Stomach (tissue), 4 donors: Measurements from ENCODE around the gene DEFB128.

Experiments
- CTCF ChIP-seq, 7 experiments: fragments of 450-650 bp in 4 of 7; fragments of 200-600 bp in 3 of 7; sonication (generic) in 3 of 7; IDR thresholded peaks; one replicate each; pipeline ENCODE4 v1.5.1; 2016 to 2019; ENCODE audit warnings: antibody characterized with exemption in 7 of 7, control low read depth in 2 of 7, mild to moderate bottlenecking in 1 of 7
- EP300 ChIP-seq: sonication (generic); formaldehyde crosslinking; IDR thresholded peaks from one replicate; pipeline ENCODE4 v1.6.1; 2017; ENCODE audit warnings: antibody characterized with exemption
- POLR2A ChIP-seq, 4 donors: fragments of 450-650 bp; IDR thresholded peaks; one replicate each; pipeline ENCODE4 v1.6.1; 2016; ENCODE audit warnings: antibody characterized with exemption in 4 of 4, control low read depth in 2 of 4, mild to moderate bottlenecking in 1 of 4, moderate library complexity in 1 of 4
- POLR2AphosphoS5 ChIP-seq, 3 donors: sonication (generic); formaldehyde crosslinking; IDR thresholded peaks; one replicate each; pipeline ENCODE4 v1.6.1; 2016; ENCODE audit warnings: antibody characterized with exemption in 3 of 3

- TF ChIP-seq CTCF (IDR thresholded peaks at IDR 0.05) (no peak), POLR2A (IDR thresholded peaks at IDR 0.05) (no peak), EP300 (no peak), POLR2AphosphoS5 (IDR thresholded peaks at IDR 0.05) (no peak)
Observed at GRCh38 chr20:187733-188132, 1.8 kb downstream of the DEFB128 start.
